Esophagus muscularis mucosa (tissue), 4 donors: Measurements from ENCODE around the gene TM7SF2. TPM values are rescaled to one million over a fixed set of nuclear protein-coding genes. Genes with fewer than 3 reads are reported as not detected.

Experiments
- DNase-seq: peaks from one replicate; pipeline ENCODE4 v3.0.0-alpha.2; 2017; ENCODE audit errors: extremely low spot score
- H3K27ac ChIP-seq, 4 donors: fragments of 200-600 bp; sonication (generic); replicated peaks in 1 of 4; 1 replicate in 3 of 4; 2 replicates in 1 of 4; pipeline ENCODE4 v1.5.1; 2016 to 2019; ENCODE audit warnings: mild to moderate bottlenecking in 1 of 4
- H3K27me3 ChIP-seq, 4 donors: fragments of 200-600 bp; sonication (generic); one replicate each; pipeline versions ENCODE4 v1.5.1 to v1.6.0; 2016 to 2019
- H3K36me3 ChIP-seq, 4 donors: fragments of 200-600 bp; sonication (generic); one replicate each; pipeline ENCODE4 v1.5.1; 2016 to 2019
- H3K4me1 ChIP-seq, 4 donors: fragments of 200-600 bp; sonication (generic); one replicate each; pipeline ENCODE4 v1.5.1; 2016 to 2019
- H3K4me3 ChIP-seq, 4 donors: fragments of 200-600 bp; sonication (generic); 1 replicate in 2 of 4; 2 replicates in 2 of 4; pipeline ENCODE4 v1.5.1; 2016 to 2019; ENCODE audit warnings: mild to moderate bottlenecking in 4 of 4, moderate library complexity in 1 of 4
- H3K9me3 ChIP-seq, 4 donors: fragments of 200-600 bp; sonication (generic); 1 replicate in 3 of 4; 2 replicates in 1 of 4; pipeline ENCODE4 v1.5.1; 2016 to 2019
- EP300 ChIP-seq: sonication (generic); formaldehyde crosslinking; IDR thresholded peaks from one replicate; pipeline ENCODE4 v1.6.1; 2017; ENCODE audit warnings: antibody characterized with exemption
- POLR2A ChIP-seq: fragments of 450-650 bp; IDR thresholded peaks from one replicate; pipeline ENCODE4 v1.6.1; 2017; ENCODE audit warnings: antibody characterized with exemption, moderate library complexity, mild to moderate bottlenecking, low read depth
- POLR2AphosphoS5 ChIP-seq, 2 donors: sonication (generic); formaldehyde crosslinking; IDR thresholded peaks; one replicate each; pipeline ENCODE4 v1.6.1; 2017; ENCODE audit warnings: antibody characterized with exemption in 2 of 2
- WGBS: methylation state at CpG from one replicate; pipeline ENCODE4 v1.1.5; 2018; 5-methylcytosine and 5-hydroxymethylcytosine counted together
- intact Hi-C: fragments of 100-400 bp; cut with DNase I; formaldehyde crosslinking; loops from one replicate; pipeline ENCODE4 v1.15.1; 2023
- total RNA-seq, 4 donors: library from RNA; depleted of rRNA; stranded (reverse); fragments of >200 nt; gene quantifications; one replicate each; pipeline versions ENCODE4 v1.1.0 to v1.2.1, GENCODE V29; 2016
- TF ChIP-seq, protein P1 (sequence below), 3 experiments: fragments of 200-600 bp in 2 of 3; fragments of 450-650 bp in 1 of 3; sonication (generic) in 2 of 3; IDR thresholded peaks; one replicate each; pipeline ENCODE4 v1.5.1; 2017 to 2019; ENCODE audit warnings: antibody characterized with exemption in 3 of 3, mild to moderate bottlenecking in 2 of 3, moderate library complexity in 1 of 3

Gene TM7SF2
- total RNA-seq, 4 donors from 2014 or later: 8.8 to 17.2 (median 12.1) TPM

- peaks cover 36 to 45% (median 38%) of the 10 kb centered on the region in 4 donors for H3K4me1 ChIP-seq
- no peak for DNase-seq
- TF ChIP-seq POLR2A (no peak), POLR2AphosphoS5 (IDR thresholded peaks at IDR 0.05) (no peak), EP300 (no peak)
- TF ChIP-seq, protein P1, sequence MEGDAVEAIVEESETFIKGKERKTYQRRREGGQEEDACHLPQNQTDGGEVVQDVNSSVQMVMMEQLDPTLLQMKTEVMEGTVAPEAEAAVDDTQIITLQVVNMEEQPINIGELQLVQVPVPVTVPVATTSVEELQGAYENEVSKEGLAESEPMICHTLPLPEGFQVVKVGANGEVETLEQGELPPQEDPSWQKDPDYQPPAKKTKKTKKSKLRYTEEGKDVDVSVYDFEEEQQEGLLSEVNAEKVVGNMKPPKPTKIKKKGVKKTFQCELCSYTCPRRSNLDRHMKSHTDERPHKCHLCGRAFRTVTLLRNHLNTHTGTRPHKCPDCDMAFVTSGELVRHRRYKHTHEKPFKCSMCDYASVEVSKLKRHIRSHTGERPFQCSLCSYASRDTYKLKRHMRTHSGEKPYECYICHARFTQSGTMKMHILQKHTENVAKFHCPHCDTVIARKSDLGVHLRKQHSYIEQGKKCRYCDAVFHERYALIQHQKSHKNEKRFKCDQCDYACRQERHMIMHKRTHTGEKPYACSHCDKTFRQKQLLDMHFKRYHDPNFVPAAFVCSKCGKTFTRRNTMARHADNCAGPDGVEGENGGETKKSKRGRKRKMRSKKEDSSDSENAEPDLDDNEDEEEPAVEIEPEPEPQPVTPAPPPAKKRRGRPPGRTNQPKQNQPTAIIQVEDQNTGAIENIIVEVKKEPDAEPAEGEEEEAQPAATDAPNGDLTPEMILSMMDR (IDR thresholded peaks at IDR 0.05): no peak
- H3K4me3 ChIP-seq: no peak overlapping the region
- H3K9me3 ChIP-seq: no peaks in the 10 kb centered on the region
- WGBS: 93% methylated on average over 3 of the region's 38 CpGs
- no peak overlapping the region for H3K27ac ChIP-seq
- no peaks in the 10 kb centered on the region for H3K27me3 ChIP-seq
- intact Hi-C loops: no loop called here
- peaks cover 25 to 47% (median 41%) of the 10 kb centered on the region in 4 donors for H3K36me3 ChIP-seq
These were observed 3.1 kb upstream of the TM7SF2 start for GRCh38 chr11:65108469-65109123.

- peaks cover 36 to 47% (median 38%) of the 10 kb centered on the region in 4 donors for H3K4me1 ChIP-seq
- intact Hi-C loops: loop anchor here (5.0 kb wide), 1 partner anchor 97 kb away; the partner anchor contains the start of gene ARL2
- 86% methylated on average over 19 of the region's 36 CpGs for WGBS
- peaks cover 25 to 47% (median 43%) of the 10 kb centered on the region in 4 donors for H3K36me3 ChIP-seq
- no peak for DNase-seq
- no peak overlapping the region for H3K4me3 ChIP-seq
- H3K27ac ChIP-seq: no peak overlapping the region
- H3K9me3 ChIP-seq: no peaks in the 10 kb centered on the region
- H3K27me3 ChIP-seq: no peaks in the 10 kb centered on the region
- no peak for TF ChIP-seq POLR2AphosphoS5 (IDR thresholded peaks at IDR 0.05)
- TF ChIP-seq POLR2A: no peak
- no peak for TF ChIP-seq EP300
- TF ChIP-seq, protein P1 (IDR thresholded peaks at IDR 0.05): no peak
These were observed 2.2 kb upstream of the TM7SF2 start for GRCh38 chr11:65109231-65110198.

- H3K9me3 ChIP-seq: no peaks in the 10 kb centered on the region
- peak; percentile 98 for DNase-seq
- TF ChIP-seq EP300 (no peak), POLR2AphosphoS5 (IDR thresholded peaks at IDR 0.05) (peak; percentile 16 to 71)
- TF ChIP-seq, protein P1 (IDR thresholded peaks at IDR 0.05): peak in 2 of 3 experiments; percentile 99 to 100
- H3K4me1 ChIP-seq: peaks cover 37 to 43% (median 38%) of the 10 kb centered on the region in 4 donors
- 0% methylated on average over 4 of the region's 18 CpGs for WGBS
- peak overlapping the region in 1 of 4 donors; percentile 19 for H3K4me3 ChIP-seq
- peaks cover 23 to 52% (median 40%) of the 10 kb centered on the region in 4 donors for H3K36me3 ChIP-seq
- H3K27ac ChIP-seq: peak overlapping the region; percentile 77 to 87 (median 84)
- intact Hi-C loops: loop anchor here (5.0 kb wide), 1 partner anchor 98 kb away; the partner anchor contains the start of gene ARL2
- H3K27me3 ChIP-seq: no peaks in the 10 kb centered on the region
These were observed 1.3 kb upstream of the TM7SF2 start for GRCh38 chr11:65110354-65110861.

DNA sequence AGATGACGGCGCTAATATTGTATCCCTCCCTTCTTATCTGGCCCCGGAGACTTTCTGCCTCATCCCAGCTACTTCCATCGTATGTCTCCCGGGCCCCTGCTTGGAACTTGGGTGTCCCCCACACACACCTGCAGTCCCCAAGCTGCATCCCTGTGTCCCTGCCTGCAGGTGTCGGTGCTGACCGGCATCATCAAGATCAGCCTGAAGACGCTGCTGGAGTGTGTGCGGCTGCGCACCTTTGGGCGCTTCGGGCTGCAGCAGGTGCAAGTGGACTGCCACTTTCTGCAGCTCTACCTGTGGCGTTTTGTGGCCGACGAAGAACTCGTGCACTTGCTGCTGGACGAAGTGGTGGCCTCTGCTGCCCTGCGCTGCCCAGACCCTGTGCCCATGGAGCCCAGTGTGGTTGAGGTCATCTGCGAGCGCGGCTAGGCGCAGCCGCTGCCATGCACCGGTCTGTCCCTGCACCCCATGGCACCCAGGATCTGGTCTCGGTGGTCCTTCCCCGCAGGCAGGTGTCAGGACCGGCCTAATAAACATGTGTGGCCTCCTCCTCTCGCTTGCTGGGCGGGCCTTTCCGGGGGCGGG lies 421 bp upstream of the TM7SF2 start:
- peaks cover 41 to 52% (median 45%) of the 10 kb centered on the region in 4 donors for H3K4me1 ChIP-seq
- no peak for DNase-seq
- WGBS: 90% methylated on average over 7 of the region's 31 CpGs
- no peaks in the 10 kb centered on the region for H3K27me3 ChIP-seq
- H3K9me3 ChIP-seq: no peaks in the 10 kb centered on the region
- intact Hi-C loops: loop anchor here (5.0 kb wide), 1 partner anchor 99 kb away; the partner anchor contains the start of gene ARL2
- TF ChIP-seq POLR2A (no peak), POLR2AphosphoS5 (IDR thresholded peaks at IDR 0.05) (no peak), EP300 (no peak)
- TF ChIP-seq, protein P1 (IDR thresholded peaks at IDR 0.05): no peak
- peaks cover 20 to 52% (median 42%) of the 10 kb centered on the region in 4 donors for H3K36me3 ChIP-seq
- H3K4me3 ChIP-seq: peak overlapping the region; percentile 52 to 65 (median 58)
- H3K27ac ChIP-seq: peak overlapping the region; percentile 77 to 87 (median 84)
